ENCODE measurements around the gene WDR33. TPM values are rescaled to one million over a fixed set of nuclear protein-coding genes. Genes with fewer than 3 reads are reported as not detected.

WDR33 gene
- total and polyA plus RNA-seq, 2 of the 13 experiments (the other 11 are each of a cell fraction or from before 2014, with no cell fraction given) = 54.9 to 78.2 TPM

GRCh38 chr2:127675331-127676261, 135.4 kb downstream of the WDR33 start, which contains the start of gene LIMS2 (continued):
- TF ChIP-seq PBX2 (CRISPR knock-in tag; IDR thresholded peaks at IDR 0.05) = no peak
- TF ChIP-seq FOXJ3 (CRISPR knock-in tag; IDR thresholded peaks at IDR 0.05; ENCODE audit: borderline replicate concordance) = no peak
- TF ChIP-seq CREB1 (IDR thresholded peaks at IDR 0.05) = no peak
- no peak for TF ChIP-seq CREB1 (CRISPR knock-in tag; IDR thresholded peaks at IDR 0.05)
- no peak for TF ChIP-seq MTF2 (CRISPR knock-in tag; IDR thresholded peaks at IDR 0.05; ENCODE audit: borderline replicate concordance)
- TF ChIP-seq ZNF740 (CRISPR knock-in tag; IDR thresholded peaks at IDR 0.05) = no peak
- TF ChIP-seq KLF6 (CRISPR knock-in tag; IDR thresholded peaks at IDR 0.05) = no peak
- 0 out of 2 replicates have a peak, but pooled peaks have one; percentile 49 for TF ChIP-seq ZBTB7B (CRISPR knock-in tag; IDR thresholded peaks at IDR 0.05)
- TF ChIP-seq ZFP36L1 (CRISPR knock-in tag; IDR thresholded peaks at IDR 0.05) = no peak
- TF ChIP-seq RORA (CRISPR knock-in tag; IDR thresholded peaks at IDR 0.05) = no peak
- no peak for TF ChIP-seq NCOR1 (IDR thresholded peaks at IDR 0.05; ENCODE audit: borderline replicate concordance, low read length)
- 0 out of 2 replicates have a peak, but pooled peaks have one; percentile 57 for TF ChIP-seq RNF2 (conservative IDR thresholded peaks at IDR 0.05; ENCODE audit: low read depth)
- no peak for TF ChIP-seq ZNF775 (CRISPR knock-in tag; IDR thresholded peaks at IDR 0.05; ENCODE audit: borderline replicate concordance)
- no peak for TF ChIP-seq MAFK (conservative IDR thresholded peaks at IDR 0.05 in 1 of 2, IDR thresholded peaks at IDR 0.05 in 1 of 2; ENCODE audit: low read length in 2 of 2)
- TF ChIP-seq FOXO1 (CRISPR knock-in tag; IDR thresholded peaks at IDR 0.05) = no peak
- TF ChIP-seq LRRFIP1 (CRISPR knock-in tag; conservative IDR thresholded peaks at IDR 0.05) = no peak
- no peak for TF ChIP-seq ZNF580 (CRISPR knock-in tag; IDR thresholded peaks at IDR 0.05; ENCODE audit: borderline replicate concordance, low read depth)
- no peak for TF ChIP-seq ZSCAN20 (CRISPR knock-in tag; IDR thresholded peaks at IDR 0.05; ENCODE audit: borderline replicate concordance)
- TF ChIP-seq MYPOP (CRISPR knock-in tag; IDR thresholded peaks at IDR 0.05) = no peak
- no peak for TF ChIP-seq JUNB (CRISPR knock-in tag; IDR thresholded peaks at IDR 0.05; ENCODE audit: borderline replicate concordance)
- TF ChIP-seq EZH2 (conservative IDR thresholded peaks at IDR 0.05; ENCODE audit: low read depth, low read length) = peak; percentile 96
- no peak for TF ChIP-seq DRAP1 (CRISPR knock-in tag; IDR thresholded peaks at IDR 0.05)
- TF ChIP-seq ZBTB1 (CRISPR knock-in tag; IDR thresholded peaks at IDR 0.05; ENCODE audit: borderline replicate concordance) = no peak
- no peak for TF ChIP-seq REPIN1 (CRISPR knock-in tag; IDR thresholded peaks at IDR 0.05; ENCODE audit: borderline replicate concordance, low read depth)
